ENCODE measurements around the gene TMEM150A. TPM values are rescaled to one million over a fixed set of nuclear protein-coding genes. Genes with fewer than 3 reads are reported as not detected.
"Not testable (repeated sequence)": the region's sequence is repeated elsewhere in the genome, so short reads cannot be mapped to it uniquely, and the experiment has no call there.

The TMEM150A gene
- total RNA-seq, 1 donor from 2014 or later = 11.4 TPM

GRCh38 chr2:85596486-85597143 lies 5.9 kb downstream of the TMEM150A start:
- no peak for DNase-seq (ENCODE audit: low spot score)
- intact Hi-C loops (cut with DNase I) = no loop called here

DNA sequence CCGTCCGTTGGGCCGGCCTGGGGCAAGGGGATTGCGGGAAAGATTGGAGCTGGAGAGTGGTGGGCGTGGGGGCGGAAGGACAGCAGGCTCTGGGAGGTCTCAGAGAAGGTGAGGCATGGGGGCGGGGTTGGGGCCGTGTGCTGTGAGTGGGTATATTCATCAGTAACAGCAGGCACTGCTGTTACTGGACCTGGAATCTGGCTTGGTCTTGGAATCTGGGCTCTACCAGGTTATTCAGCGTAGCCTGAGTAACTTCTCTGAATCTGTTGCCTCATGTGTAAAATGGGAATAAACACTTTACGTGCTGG lies 6.5 kb downstream of the TMEM150A start:
- no peak for DNase-seq (ENCODE audit: low spot score)
- intact Hi-C loops (cut with DNase I) = no loop called here

DNA sequence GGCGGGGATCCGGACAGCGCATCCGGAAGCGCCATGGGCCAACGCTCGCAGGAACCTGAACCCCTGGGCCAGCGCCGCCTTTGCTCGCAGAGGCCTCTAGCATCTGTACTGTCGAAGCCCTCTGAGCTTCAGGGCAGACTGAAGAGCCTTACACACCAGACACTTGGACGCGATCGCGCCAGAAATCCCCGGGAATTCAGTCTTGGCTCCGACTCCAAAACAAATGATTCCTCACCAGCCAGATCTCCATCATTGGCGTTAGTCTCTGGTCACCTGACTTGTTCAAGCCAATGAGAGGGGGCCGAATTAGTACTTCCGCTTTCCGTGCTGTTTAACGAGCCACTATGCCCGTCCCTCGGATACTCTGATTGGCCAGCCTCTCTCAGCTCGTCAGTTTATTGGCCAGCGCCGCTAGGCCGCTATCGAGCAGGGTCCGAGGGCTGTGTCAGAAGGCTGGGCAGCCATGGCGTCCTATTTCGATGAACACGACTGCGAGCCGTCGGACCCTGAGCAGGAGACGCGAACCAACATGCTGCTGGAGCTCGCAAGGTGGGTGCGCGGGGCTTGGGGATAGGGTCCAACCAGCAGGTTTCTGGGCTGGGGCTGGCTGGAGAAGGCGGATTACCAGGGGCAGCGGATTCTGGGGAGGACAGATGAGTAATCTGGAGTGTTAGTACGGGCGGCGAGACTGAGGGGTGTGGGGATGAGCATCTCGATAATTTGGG lies 7.0 kb downstream of the TMEM150A start, which contains the start of gene RNF181:
RNF181 (plus strand) TSS at position 445 of the 725 bp plus-strand sequence; CDS start at position 464, 19 bp downstream.
- peak; percentile 99 for DNase-seq (ENCODE audit: low spot score)
- intact Hi-C loops (cut with DNase I) = no loop called here

- no peak for DNase-seq (ENCODE audit: low spot score)
- intact Hi-C loops (cut with DNase I) = no loop called here
Observed at GRCh38 chr2:85594715-85595300, 7.7 kb downstream of the TMEM150A start.

- intact Hi-C loops (cut with DNase I) = no loop called here
- DNase-seq (ENCODE audit: low spot score) = no peak
Observed at GRCh38 chr2:85593023-85593422, 9.5 kb downstream of the TMEM150A start.

GRCh38 chr2:85592299-85592698 lies 10.2 kb downstream of the TMEM150A start:
- intact Hi-C loops (cut with DNase I); DNase-seq (ENCODE audit: low spot score): not testable (repeated sequence)

DNA sequence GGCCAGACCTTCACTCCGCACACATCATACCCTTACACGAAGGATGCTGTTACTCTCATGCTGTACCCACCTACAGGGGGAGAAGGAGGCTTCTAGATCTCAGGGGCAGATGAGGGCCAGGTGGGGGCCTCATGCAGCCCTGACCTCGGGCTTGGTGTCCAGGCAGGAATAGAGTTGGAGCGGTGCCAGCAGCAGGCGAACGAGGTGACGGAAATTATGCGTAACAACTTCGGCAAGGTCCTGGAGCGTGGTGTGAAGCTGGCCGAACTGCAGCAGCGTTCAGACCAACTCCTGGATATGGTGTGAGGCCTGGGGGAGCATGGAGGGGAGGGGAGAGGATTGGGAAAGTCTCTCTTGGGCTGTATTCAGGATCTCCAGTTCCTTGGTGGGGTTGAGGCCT lies 10.9 kb downstream of the TMEM150A start:
- no peak for DNase-seq (ENCODE audit: low spot score)
- intact Hi-C loops (cut with DNase I) = no loop called here

DNA sequence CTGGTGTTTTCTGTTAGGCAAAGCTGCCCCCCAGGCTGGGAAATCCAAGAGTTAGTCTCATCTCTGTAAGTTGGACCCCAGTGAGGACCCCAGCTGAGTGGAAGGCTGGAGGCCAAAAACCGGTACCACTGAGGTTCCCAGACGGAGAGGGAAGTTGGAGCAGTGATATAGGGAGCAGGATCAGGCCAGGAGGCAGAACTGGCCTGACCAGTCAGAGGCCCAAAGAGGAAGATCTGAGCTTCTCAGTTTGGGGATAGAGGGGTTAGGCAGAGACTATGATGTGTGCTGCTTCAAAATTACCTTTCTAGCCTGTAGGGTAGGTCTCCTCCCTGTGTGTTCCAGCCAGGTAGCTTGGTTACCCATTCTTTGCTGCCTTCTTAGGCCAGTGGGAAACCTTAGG lies 11.5 kb downstream of the TMEM150A start:
- no peak for DNase-seq (ENCODE audit: low spot score)
- intact Hi-C loops (cut with DNase I) = no loop called here

DNA sequence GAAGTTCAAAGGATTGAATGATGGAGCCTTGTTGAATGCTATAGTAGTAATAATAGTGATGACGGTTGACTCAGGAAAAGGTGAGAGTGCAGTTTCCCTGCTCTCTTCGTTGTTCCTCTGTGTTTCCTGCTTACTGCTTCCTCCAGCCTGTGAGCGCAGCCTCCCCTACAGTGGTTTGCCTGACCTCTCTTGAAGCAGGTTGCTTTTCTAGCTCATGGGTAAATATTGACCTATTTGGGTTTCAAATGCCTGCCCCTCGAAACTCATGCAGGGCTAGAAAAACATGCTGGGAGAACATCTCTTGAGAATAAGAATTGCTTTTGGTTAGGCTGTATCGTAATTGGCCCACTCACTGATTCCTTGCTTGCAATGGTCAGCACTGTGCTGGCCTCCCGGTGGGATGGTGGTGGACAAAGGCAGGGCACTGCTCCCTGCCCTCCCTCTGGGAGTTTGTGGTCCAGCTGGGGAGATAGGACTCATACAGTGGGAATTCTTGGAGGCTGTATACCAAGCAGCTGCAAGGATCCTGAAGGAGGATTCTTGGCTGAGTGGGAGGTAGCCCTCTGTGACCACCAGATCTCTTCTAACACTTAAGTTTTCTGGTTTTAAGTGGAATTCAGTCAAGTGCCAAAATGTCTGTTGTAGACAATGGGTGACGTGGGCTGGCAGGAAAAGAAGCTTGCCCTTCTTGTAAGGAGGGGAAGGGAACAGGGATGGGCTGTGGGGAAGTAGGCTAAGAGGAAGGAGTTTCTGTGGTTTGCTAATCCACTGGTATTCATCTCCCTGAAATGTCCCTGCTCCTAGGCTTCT lies 12.3 kb downstream of the TMEM150A start:
- DNase-seq (ENCODE audit: low spot score) = no peak
- intact Hi-C loops (cut with DNase I) = no loop called here

DNA sequence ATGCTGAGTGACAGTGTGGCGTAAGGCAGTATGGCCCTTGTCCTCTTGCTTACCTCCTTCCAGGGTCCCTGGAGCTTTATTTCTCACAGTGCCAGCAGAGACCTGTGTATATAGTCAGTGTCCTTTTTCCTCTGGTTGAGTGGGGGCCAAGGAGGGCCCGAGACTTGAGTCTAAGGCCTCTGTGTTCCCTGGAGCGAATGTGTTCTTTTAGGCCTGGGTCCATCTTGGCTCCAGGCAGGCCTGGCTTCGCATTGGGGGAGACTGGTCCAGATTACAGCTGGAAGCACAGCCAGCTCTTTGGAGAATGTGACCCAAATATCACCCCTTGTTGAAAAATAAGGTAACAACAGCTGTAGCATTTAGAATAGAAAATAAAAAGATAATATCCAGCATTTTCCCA lies 13.3 kb downstream of the TMEM150A start:
- no peak for DNase-seq (ENCODE audit: low spot score)
- intact Hi-C loops (cut with DNase I) = no loop called here

- DNase-seq (ENCODE audit: low spot score) = no peak
- intact Hi-C loops (cut with DNase I) = no loop called here
Observed at GRCh38 chr2:85588645-85589044, 13.9 kb downstream of the TMEM150A start.

DNA sequence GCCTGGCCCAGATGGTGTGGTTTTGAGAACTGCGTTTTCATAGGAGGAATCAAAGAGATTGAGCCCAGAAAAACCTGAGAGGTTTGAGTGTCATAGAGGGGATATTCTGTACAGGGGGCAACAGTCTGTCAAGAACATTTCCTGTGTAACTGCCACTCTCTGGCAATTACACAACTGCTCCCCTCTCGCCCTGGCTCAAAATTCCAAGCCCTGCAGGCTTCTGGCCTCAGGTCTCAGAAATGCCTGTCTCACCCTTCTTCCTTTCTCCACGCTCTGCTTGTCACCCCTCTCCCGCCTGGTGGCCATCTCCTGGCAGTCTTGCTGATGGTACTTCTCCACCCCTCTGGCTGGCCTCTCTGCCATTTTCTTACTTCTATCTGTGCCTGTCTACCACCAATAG lies 14.3 kb downstream of the TMEM150A start:
- no peak for DNase-seq (ENCODE audit: low spot score)
- intact Hi-C loops (cut with DNase I) = no loop called here

DNA sequence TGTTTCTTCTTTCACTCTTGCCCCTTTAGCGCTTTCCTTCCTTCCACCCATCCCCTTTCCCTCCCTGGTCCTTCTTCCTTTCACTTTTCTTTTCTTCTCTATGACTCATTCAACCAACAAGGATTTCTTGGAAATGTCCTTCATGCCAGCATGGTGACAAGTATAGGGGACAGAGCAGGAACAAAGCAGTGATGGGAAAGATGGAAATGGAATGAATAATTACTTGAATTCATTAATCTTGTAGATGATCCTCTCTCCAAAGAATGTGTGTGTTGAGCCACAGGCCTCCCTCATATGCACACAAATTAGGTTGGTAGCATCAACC lies 16.8 kb downstream of the TMEM150A start:
- no peak for DNase-seq (ENCODE audit: low spot score)
- intact Hi-C loops (cut with DNase I) = no loop called here

DNA sequence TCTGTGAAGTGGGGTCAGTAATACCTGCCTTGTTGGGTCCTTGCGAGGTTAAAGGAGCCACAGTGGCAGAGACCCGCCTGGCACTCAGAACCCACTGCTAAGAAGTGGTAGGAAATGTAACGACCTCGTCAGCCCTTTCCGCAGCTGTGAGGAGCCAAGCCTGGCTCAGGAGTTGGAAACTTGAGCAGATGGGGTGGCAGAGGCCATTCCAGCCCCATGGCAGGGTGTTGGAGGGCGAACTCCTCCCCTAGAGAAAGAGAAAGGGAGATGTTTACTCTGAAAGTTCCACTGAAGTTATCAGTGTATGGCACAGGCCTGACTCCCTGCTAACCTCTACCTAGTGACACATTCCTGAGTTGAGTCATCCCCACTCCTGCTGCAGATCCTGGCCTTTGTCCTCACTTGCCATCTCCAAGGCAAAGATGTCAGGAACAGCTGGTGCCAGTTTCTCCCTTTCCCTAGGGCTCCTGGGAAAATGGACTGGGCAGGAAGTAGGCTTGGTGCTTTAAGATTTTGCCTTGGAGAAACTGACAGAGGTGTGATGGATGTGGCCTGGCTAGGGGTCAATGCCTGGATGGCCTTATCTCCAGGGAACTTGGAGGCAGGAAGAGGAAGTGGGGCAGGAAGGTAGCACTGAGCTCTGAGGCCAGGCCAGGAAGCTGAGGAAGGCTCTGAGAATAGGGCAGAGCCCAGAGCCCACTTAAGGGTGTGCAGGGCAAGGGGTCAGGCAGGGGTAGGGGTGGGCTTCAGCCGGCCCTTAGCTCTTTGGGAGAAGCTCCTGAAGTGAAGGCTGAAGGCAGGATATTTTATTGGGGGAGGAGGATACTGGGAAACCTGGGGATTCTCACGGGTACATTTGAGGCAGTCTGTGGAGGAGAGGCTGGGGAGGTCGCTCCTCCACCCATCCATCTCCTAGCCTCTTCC lies 17.4 kb downstream of the TMEM150A start:
- intact Hi-C loops (cut with DNase I) = no loop called here
- no peak for DNase-seq (ENCODE audit: low spot score)

DNA sequence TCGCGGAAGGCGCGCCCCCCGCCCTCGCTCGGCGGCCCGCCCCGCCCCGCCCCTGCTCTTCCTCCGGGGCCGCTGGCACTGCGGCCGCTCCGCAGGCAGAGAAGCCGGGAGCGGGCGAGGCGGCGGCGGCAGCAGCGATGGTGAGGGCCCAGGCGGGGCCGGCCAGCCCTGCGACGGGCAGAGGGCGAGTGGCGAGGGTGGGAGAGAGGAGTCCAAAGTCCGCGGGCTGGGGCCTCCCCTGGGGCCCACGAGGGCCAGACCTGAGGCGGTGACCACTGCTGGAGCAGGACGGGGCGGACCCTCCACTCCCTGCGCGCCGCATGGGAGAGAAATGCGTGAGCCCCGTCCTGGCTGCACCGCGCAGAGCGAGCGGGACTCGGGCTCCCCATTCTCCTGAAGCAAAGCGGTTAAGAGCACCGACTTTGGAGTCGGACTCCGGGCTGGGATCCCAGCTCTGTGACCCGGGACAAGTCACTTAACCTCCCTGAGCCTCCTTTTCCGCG lies 18.1 kb downstream of the TMEM150A start, which contains the start of gene VAMP5:
VAMP5 (plus strand) TSS at position 78 of the 503 bp plus-strand sequence; CDS start at position 138, 60 bp downstream.
- peak; percentile 81 for DNase-seq (ENCODE audit: low spot score)
- intact Hi-C loops (cut with DNase I) = no loop called here

GRCh38 chr2:85583667-85584353 lies 18.7 kb downstream of the TMEM150A start:
- intact Hi-C loops (cut with DNase I) = no loop called here
- DNase-seq (ENCODE audit: low spot score) = no peak

DNA sequence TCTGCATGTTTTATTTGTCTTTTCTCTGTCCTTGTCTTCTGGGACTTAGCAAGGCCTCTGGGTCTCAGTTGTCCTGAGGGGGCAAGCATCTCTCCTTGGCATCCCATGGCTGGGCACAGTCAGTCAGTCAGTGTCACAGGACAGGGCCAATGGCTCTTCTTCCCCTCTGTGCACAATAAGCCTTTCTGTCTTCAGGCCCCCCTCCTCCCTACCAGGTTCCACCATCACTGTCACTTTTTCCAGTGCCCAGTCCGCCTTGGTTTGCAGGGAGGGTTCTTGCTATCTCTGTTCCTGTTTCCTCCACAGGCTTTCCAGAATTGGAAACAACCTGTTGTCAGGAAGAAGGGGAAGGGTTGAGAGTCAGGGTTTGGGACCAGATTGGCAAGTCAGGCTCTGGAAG lies 20.0 kb downstream of the TMEM150A start:
- intact Hi-C loops (cut with DNase I) = no loop called here

DNA sequence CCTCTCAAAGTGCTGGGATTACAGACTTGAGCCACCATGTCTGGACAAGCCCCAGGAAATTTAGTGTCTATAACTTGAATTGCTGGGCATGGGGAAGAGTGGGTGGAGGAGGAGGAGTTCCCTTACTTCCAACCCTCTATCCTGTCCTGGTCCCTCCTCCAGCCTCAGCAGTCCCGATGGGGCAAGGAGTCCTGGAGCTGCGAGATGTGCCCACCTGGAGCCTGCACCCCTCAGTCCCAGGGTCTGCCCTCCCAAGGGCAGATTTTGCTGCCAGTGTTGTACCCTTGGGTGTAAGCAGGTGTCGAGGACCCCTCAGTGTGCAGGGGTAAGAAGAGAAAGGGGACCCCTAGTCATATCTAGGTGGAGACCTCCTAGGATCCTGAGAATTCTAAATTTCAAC lies 22.3 kb downstream of the TMEM150A start:
- intact Hi-C loops (cut with DNase I) = no loop called here
- no peak for DNase-seq (ENCODE audit: low spot score)

More for the DNA sequence above, 20.0 kb downstream of the TMEM150A start:
- no peak for DNase-seq (ENCODE audit: low spot score)

All from cardiac septum (tissue), 1 donor.